Fibroblast of lung (primary cell): ENCODE results near the gene KIF21B. TPM values are rescaled to one million over a fixed set of nuclear protein-coding genes. Genes with fewer than 3 reads are reported as not detected.

Source experiments
- DNase-seq, 2 donors: peaks; one replicate each; pipeline versions ENCODE4 v3.0.0 to v3.0.0-alpha.2; 2010; ENCODE audit warnings: low read depth in 2 of 2
- H2AFZ ChIP-seq: 2 replicates; pipeline ENCODE4 v1.5.1; 2012; ENCODE audit warnings: low read length, control low read depth, inconsistent platforms
- H3K27ac ChIP-seq: 2 replicates; pipeline ENCODE4 v1.5.1; 2011; ENCODE audit warnings: low read length, control low read depth; ENCODE audit not compliant: insufficient read depth
- H3K27me3 ChIP-seq: 2 replicates; pipeline ENCODE4 v1.5.1; 2011; ENCODE audit warnings: mild to moderate bottlenecking, low read length; ENCODE audit not compliant: control insufficient read depth, insufficient read depth
- H3K36me3 ChIP-seq: 2 replicates; pipeline ENCODE4 v1.5.1; 2011; ENCODE audit warnings: low read length; ENCODE audit not compliant: control insufficient read depth, insufficient read depth
- H3K4me1 ChIP-seq: 2 replicates; pipeline ENCODE4 v1.5.1; 2011; ENCODE audit warnings: low read length; ENCODE audit not compliant: control insufficient read depth, insufficient read depth; ENCODE audit errors: extremely low read depth
- H3K4me2 ChIP-seq: 2 replicates; pipeline ENCODE4 v1.5.1; 2011; ENCODE audit warnings: low read length, control low read depth; ENCODE audit not compliant: insufficient read depth; ENCODE audit errors: extremely low read depth
- H3K4me3 ChIP-seq, 4 experiments: fragments of 200-600 bp in 1 of 4; sonication (generic) in 1 of 4; replicated peaks in 1 of 4; 2 replicates each; pipeline ENCODE4 v1.5.1; 2011 to 2016; ENCODE audit warnings: low read length in 4 of 4, low read depth in 3 of 4, mild to moderate bottlenecking in 3 of 4, control low read depth in 2 of 4, inconsistent platforms in 1 of 4, mixed read lengths in 1 of 4; ENCODE audit not compliant: insufficient read depth in 1 of 4; ENCODE audit errors: control extremely low read depth in 1 of 4
- H3K79me2 ChIP-seq: 2 replicates; pipeline ENCODE4 v1.5.1; 2012; ENCODE audit warnings: mild to moderate bottlenecking, low read length, inconsistent platforms; ENCODE audit not compliant: control insufficient read depth, insufficient read depth
- H3K9ac ChIP-seq: 2 replicates; pipeline ENCODE4 v1.5.1; 2011; ENCODE audit warnings: mild to moderate bottlenecking, low read length, control low read depth; ENCODE audit not compliant: insufficient read depth
- H3K9me3 ChIP-seq: 2 replicates; pipeline ENCODE4 v1.5.1; 2012; ENCODE audit warnings: low read depth, low read length; ENCODE audit not compliant: control insufficient read depth, insufficient read depth
- H4K20me1 ChIP-seq: 2 replicates; pipeline ENCODE4 v1.5.1; 2011; ENCODE audit warnings: low read length; ENCODE audit not compliant: control insufficient read depth, insufficient read depth; ENCODE audit errors: extremely low read depth
- EZH2 ChIP-seq: IDR thresholded peaks from 2 replicates; pipeline ENCODE4 v1.5.1; 2012; ENCODE audit warnings: low read length, control low read depth, mild to moderate bottlenecking; ENCODE audit errors: missing control alignments
- polyA plus RNA-seq, 2 donors: library from polyadenylated mRNA; depleted of rRNA in 1 of 2; stranded (reverse) in 1 of 2; unstranded in 1 of 2; fragments of >200 nt; gene quantifications; 2 replicates each; pipeline ENCODE4 v1.2.1, GENCODE V29; 2011 to 2012; ENCODE audit warnings: missing spikeins in 1 of 2
- total RNA-seq: library from RNA; depleted of rRNA; stranded (reverse); fragments of >200 nt; gene quantifications from 2 replicates; pipeline ENCODE4 v1.2.1, GENCODE V29; 2014
- TF ChIP-seq, protein P1 (sequence below), 2 donors: IDR thresholded peaks in 1 of 2; conservative IDR thresholded peaks in 1 of 2; 1 replicate in 1 of 2; 2 replicates in 1 of 2; pipeline ENCODE4 v1.5.1; 2011 to 2012; ENCODE audit warnings: low read length in 2 of 2, control low read depth in 1 of 2, inconsistent platforms in 1 of 2, low read depth in 1 of 2, mild to moderate bottlenecking in 1 of 2

KIF21B gene
- total and polyA plus RNA-seq, 2 donors (not counting 1 experiment from before 2014, with no cell fraction given) = under 0.01 to 0.08 TPM

DNA sequence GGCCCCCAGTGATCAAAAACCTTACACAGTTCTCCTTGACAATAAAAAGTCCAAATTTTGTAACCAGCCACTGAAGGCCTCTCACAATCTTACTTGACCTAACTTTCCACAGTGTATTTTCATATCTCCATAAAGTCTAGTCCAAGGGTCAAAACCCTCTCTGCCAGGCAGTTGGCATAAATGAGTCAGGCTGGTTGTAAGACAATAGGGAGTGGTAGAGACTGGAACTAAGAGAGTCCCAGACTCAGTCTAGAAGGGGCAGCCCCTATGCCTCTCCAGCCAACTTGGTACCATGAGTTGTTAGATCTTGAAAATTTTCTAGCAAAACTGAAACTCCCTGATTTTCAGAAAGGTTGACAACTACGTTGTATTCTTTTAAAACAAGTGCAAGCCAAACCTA is 21.0 kb downstream of the KIF21B start:
- Histone ChIP-seq H3K36me3 (no peaks in the 10 kb centered on the region), H2AFZ (no peak overlapping the region), H3K79me2 (no peaks in the 10 kb centered on the region), H3K27ac (no peak overlapping the region), H3K9ac (no peak overlapping the region), H3K4me3 (no peak overlapping the region), H3K9me3 (no peaks in the 10 kb centered on the region), H3K27me3 (peaks cover 6% of the 10 kb centered on the region), H3K4me1 (no peaks in the 10 kb centered on the region), H3K4me2 (no peak overlapping the region), H4K20me1 (no peaks in the 10 kb centered on the region)
- DNase-seq = no peak
- TF ChIP-seq EZH2 = no peak
- TF ChIP-seq, protein P1, sequence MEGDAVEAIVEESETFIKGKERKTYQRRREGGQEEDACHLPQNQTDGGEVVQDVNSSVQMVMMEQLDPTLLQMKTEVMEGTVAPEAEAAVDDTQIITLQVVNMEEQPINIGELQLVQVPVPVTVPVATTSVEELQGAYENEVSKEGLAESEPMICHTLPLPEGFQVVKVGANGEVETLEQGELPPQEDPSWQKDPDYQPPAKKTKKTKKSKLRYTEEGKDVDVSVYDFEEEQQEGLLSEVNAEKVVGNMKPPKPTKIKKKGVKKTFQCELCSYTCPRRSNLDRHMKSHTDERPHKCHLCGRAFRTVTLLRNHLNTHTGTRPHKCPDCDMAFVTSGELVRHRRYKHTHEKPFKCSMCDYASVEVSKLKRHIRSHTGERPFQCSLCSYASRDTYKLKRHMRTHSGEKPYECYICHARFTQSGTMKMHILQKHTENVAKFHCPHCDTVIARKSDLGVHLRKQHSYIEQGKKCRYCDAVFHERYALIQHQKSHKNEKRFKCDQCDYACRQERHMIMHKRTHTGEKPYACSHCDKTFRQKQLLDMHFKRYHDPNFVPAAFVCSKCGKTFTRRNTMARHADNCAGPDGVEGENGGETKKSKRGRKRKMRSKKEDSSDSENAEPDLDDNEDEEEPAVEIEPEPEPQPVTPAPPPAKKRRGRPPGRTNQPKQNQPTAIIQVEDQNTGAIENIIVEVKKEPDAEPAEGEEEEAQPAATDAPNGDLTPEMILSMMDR (conservative IDR thresholded peaks at IDR 0.05 in 1 of 2, IDR thresholded peaks at IDR 0.05 in 1 of 2; ENCODE audit: low read depth in 1 of 2, low read length in 2 of 2) = no peak

DNA sequence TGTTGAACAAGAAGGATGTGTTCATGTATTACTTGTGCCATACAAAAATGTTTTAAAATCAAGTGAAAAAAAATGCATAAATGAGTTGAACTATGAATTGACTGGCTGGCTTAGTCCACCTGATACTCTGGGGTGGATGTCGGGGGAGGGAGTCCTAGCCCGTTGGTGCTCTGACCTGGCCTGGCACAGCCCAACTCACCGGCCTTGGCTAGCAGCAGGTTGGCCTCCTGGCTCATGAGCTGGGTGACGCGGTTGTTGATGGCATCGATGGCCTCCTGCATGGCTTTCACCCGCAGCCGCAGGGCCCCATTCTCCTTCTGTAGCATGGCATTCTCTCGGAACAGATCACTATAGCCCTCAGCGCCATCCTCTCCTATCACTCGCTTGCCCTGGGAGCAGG is 21.6 kb downstream of the KIF21B start:
- no peak overlapping the region for H3K27ac ChIP-seq
- no peak for DNase-seq
- no peak overlapping the region for H2AFZ ChIP-seq
- no peaks in the 10 kb centered on the region for H3K79me2 ChIP-seq
- no peaks in the 10 kb centered on the region for H4K20me1 ChIP-seq
- TF ChIP-seq EZH2 = no peak
- no peak overlapping the region for H3K9ac ChIP-seq
- no peaks in the 10 kb centered on the region for H3K9me3 ChIP-seq
- H3K4me2 ChIP-seq = no peak overlapping the region
- H3K4me1 ChIP-seq = no peaks in the 10 kb centered on the region
- no peak overlapping the region for H3K4me3 ChIP-seq
- H3K36me3 ChIP-seq = no peaks in the 10 kb centered on the region
- H3K27me3 ChIP-seq = peaks cover 6% of the 10 kb centered on the region

DNA sequence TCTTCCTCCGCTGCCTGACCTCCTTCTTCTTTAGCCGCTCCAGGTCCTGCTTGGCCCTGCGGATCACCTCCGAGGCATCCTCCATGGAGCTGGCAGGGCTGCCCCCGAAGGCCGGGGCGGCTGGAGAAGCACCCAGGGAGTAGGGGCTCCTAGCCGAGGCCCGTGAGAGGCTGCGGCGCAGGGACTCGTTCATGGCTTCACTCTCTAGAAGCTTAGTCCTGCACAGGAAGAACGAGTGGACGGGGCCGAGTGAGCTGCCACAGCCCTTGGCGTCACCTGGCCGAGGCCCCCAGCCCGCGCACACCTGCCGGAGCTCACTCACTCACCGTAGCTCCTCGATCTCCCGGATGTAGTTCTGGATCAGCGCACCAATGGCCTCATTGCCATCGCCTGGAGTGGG is 23.1 kb downstream of the KIF21B start:
- Histone ChIP-seq H3K9me3 (no peaks in the 10 kb centered on the region), H3K4me3 (no peak overlapping the region), H3K79me2 (no peaks in the 10 kb centered on the region), H3K4me2 (no peak overlapping the region), H3K9ac (no peak overlapping the region), H3K27me3 (peaks cover 6% of the 10 kb centered on the region), H2AFZ (no peak overlapping the region), H3K36me3 (no peaks in the 10 kb centered on the region), H3K27ac (no peak overlapping the region), H4K20me1 (no peaks in the 10 kb centered on the region), H3K4me1 (no peaks in the 10 kb centered on the region)
- DNase-seq = no peak
- TF ChIP-seq EZH2 = no peak
- TF ChIP-seq, protein P1 (conservative IDR thresholded peaks at IDR 0.05 in 1 of 2, IDR thresholded peaks at IDR 0.05 in 1 of 2; ENCODE audit: low read depth in 1 of 2, low read length in 2 of 2) = no peak
